Natural killer cell treated with Interleukin-12 subunit alpha and Interleukin-12 subunit beta and Interleukin-15 and Interleukin-18, amount 100 ng/mL, for 72 hours (primary cell): ENCODE results near the gene SLC38A10. TPM values are rescaled to one million over a fixed set of nuclear protein-coding genes. Genes with fewer than 3 reads are reported as not detected.

Experiments
- ATAC-seq, 2 donors: fragments of 150-1000 bp; cut with Tn5 transposase in 1 of 2; sonication (Bioruptor Pico), chemical (Tn5 transposase) in 1 of 2; 2 replicates each; pipeline ENCODE4 v1.10.0; 2021
- DNase-seq: peaks from one replicate; pipeline ENCODE4 v3.0.0; 2022; ENCODE audit warnings: low spot score
- H3K27ac Mint-ChIP-seq, 2 donors: 1 replicate in 1 of 2; 2 replicates in 1 of 2; pipeline ENCODE4 v1.8.0; 2022; ENCODE audit warnings: mixed read lengths in 2 of 2, mild to moderate bottlenecking in 1 of 2, moderate library complexity in 1 of 2
- H3K27me3 Mint-ChIP-seq, 2 donors: 1 replicate in 1 of 2; 2 replicates in 1 of 2; pipeline ENCODE4 v1.8.0; 2022; ENCODE audit warnings: mixed read lengths in 2 of 2
- H3K36me3 Mint-ChIP-seq: one replicate; pipeline ENCODE4 v1.8.0; 2022; ENCODE audit warnings: mixed read lengths
- H3K4me1 Mint-ChIP-seq, 2 donors: 1 replicate in 1 of 2; 2 replicates in 1 of 2; pipeline ENCODE4 v1.8.0; 2022; ENCODE audit warnings: low read depth in 2 of 2, mixed read lengths in 2 of 2, mild to moderate bottlenecking in 1 of 2
- H3K4me3 Mint-ChIP-seq: one replicate; pipeline ENCODE4 v1.8.0; 2022; ENCODE audit warnings: mixed read lengths
- H3K9me3 Mint-ChIP-seq: 2 replicates; pipeline ENCODE4 v1.8.0; 2022; ENCODE audit warnings: mixed read lengths
- total RNA-seq, 2 donors: library from RNA; stranded (reverse); gene quantifications; one replicate each; pipeline ENCODE4 v1.2.3, GENCODE V29; 2022

SLC38A10 gene
- total RNA-seq, 2 donors from 2014 or later = 92.4 to 136 TPM

DNA sequence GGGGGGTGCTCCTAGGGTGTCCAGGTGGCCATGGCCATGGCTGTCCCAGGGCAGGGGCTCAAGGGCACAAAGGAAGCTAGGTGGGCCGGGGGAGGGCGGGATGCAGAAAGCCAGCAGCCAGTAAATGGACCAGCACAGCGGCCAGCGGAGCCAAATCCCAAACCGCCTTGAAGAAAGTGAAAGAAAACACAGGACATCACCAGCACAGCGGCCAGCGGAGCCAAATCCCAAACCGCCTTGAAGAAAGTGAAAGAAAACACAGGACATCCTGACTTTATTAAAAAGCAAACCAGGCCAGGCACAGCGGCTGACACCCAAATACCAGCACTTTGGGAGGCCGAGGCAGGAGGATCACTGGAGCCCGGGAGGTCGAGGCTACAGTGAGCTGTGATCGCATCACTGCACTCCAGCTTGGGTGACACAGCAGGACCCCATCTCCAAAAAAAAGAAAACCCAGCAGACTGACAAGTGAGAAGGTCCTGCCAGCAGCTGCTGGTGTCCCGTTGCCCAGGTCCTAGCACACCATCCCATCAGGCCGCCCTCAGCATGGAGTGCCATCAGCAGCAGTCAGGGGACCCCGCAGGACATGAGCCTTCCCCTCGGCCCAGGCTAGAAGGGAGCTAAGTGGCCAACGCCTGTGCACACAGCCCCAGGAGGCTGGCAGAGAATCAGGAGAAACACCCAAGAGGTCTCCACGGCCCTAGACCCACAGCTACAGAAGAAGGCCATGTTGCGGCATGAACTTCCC, 17.0 kb downstream of the SLC38A10 start:
- DNase-seq (no peak), ATAC-seq (no peak)
- H3K27me3 Mint-ChIP-seq = no peaks in the 10 kb centered on the region
- H3K27ac Mint-ChIP-seq = no peak overlapping the region
- H3K9me3 Mint-ChIP-seq = no peaks in the 10 kb centered on the region
- no peaks in the 10 kb centered on the region for H3K36me3 Mint-ChIP-seq
- peaks cover 0 to 7% of the 10 kb centered on the region in 2 donors for H3K4me1 Mint-ChIP-seq
- H3K4me3 Mint-ChIP-seq = no peak overlapping the region

- ATAC-seq = no peak
- no peaks in the 10 kb centered on the region for H3K9me3 Mint-ChIP-seq
- H3K4me3 Mint-ChIP-seq = no peak overlapping the region
- H3K36me3 Mint-ChIP-seq = no peaks in the 10 kb centered on the region
- DNase-seq = no peak
- peaks cover 0 to 7% of the 10 kb centered on the region in 2 donors for H3K4me1 Mint-ChIP-seq
- no peak overlapping the region for H3K27ac Mint-ChIP-seq
- no peaks in the 10 kb centered on the region for H3K27me3 Mint-ChIP-seq
Measured at GRCh38 chr17:81277421-81277820, 17.7 kb downstream of the SLC38A10 start.

DNA sequence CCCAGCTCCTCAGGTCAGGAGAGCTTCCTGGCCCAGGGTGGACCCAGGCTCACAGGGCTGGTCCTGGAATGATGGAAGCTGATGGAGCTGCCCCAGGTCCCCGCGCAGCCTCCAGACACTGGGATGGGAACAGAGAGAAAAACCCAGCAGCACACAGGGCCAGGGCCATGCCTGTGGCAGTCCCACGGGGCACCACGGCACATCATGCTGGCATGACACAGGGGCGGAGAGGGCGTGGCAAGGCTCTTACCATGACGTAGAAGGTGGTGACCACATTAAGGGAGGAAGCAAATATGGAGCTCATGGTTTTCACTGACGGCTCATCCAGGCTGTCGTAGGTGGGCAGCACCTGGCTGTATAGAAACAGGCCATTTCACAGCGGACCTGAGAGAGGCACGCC, 18.3 kb downstream of the SLC38A10 start:
- DNase-seq = no peak
- no peak overlapping the region for H3K27ac Mint-ChIP-seq
- peaks cover 0 to 7% of the 10 kb centered on the region in 2 donors for H3K4me1 Mint-ChIP-seq
- no peaks in the 10 kb centered on the region for H3K9me3 Mint-ChIP-seq
- no peak overlapping the region for H3K4me3 Mint-ChIP-seq
- ATAC-seq = no peak
- no peaks in the 10 kb centered on the region for H3K36me3 Mint-ChIP-seq
- no peaks in the 10 kb centered on the region for H3K27me3 Mint-ChIP-seq

GRCh38 chr17:81274471-81274855, 20.6 kb downstream of the SLC38A10 start:
- Mint-ChIP-seq H3K4me1 (peaks cover 0 to 3% of the 10 kb centered on the region in 2 donors), H3K36me3 (no peaks in the 10 kb centered on the region), H3K27ac (no peak overlapping the region), H3K27me3 (no peaks in the 10 kb centered on the region), H3K4me3 (no peak overlapping the region), H3K9me3 (no peaks in the 10 kb centered on the region)
- DNase-seq (no peak), ATAC-seq (no peak)

DNA sequence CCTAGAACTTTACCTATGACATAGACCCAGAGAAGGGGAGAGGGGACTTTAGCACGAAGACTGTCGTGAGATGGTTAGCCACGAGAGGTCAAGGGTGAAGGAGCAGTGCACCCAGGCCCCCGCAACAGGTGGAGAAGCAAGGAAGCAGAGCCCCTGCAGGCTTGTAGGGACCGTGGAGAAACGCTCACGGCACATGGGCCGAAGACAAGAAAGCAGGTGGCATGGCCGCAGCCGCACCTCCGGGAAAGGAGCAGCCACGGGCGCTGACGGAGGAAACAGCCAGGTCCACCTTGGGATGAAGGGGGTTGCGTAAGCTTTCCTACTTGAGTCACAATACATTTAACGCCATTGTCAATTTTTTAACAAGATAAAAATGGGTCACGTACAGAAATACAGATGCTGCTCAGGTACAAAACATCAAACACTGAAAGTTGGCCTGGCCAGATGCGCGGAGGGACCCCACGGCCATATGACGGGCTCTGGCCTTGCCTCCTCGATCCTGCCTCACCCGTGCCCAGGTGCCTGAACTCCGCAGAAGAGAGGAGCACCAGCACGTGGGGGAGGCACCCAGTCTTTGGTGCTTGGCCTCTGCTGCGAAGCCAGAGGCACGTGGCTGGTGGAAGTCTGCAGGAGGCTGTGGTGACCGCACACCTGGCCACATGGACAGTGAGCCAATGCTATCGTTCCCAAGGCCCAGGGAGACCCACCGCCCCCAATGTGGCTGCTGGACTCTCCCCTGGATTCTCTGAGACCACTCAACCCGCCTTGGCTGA, 21.2 kb downstream of the SLC38A10 start:
- no peak for DNase-seq
- Mint-ChIP-seq H3K4me1 (peaks cover 0 to 3% of the 10 kb centered on the region in 2 donors), H3K9me3 (no peaks in the 10 kb centered on the region), H3K4me3 (no peak overlapping the region), H3K36me3 (no peaks in the 10 kb centered on the region), H3K27ac (no peak overlapping the region), H3K27me3 (no peaks in the 10 kb centered on the region)
- ATAC-seq = no peak

DNA sequence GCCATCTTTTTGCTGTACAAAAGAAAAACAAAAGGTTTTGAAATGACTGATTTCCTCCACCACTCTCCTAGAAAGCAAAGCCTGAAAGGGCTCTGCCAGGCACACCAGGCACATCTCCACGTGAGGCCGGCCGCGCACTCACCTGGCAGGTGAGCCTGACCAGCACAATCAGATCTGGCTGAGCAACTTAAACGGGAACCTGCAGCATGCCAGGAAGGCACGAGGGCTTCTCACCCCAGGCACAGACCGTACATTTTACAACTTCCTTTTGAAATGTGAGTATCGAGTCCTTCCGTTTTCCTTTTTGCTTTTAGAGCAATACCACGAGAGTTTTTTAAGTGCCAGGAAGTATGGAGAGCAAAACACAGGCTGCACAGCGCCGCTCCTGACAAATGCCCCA, 22.5 kb downstream of the SLC38A10 start:
- no peaks in the 10 kb centered on the region for H3K27me3 Mint-ChIP-seq
- peaks cover 0 to 3% of the 10 kb centered on the region in 2 donors for H3K4me1 Mint-ChIP-seq
- H3K9me3 Mint-ChIP-seq = no peaks in the 10 kb centered on the region
- ATAC-seq = no peak
- H3K4me3 Mint-ChIP-seq = no peak overlapping the region
- H3K27ac Mint-ChIP-seq = no peak overlapping the region
- no peak for DNase-seq
- no peaks in the 10 kb centered on the region for H3K36me3 Mint-ChIP-seq

DNA sequence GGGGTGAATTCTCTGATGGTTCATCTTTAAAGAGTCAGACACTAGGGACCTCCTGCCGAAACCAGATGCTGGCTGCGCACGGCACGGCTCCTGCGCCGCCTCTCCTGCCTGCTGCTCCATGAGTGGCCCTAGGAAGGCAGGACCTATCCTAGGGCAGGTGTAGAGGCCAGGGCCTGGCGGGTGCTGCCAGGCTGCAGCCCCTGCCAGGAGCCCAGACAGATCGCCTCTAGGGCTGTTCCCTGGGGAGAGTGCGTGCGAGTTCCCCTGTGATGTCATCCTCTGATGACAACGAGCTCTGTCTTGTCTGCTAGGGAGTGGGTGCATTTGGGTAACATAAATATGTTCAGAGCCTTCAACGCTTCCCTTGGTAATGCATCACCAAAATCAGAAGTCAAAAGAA, 23.9 kb downstream of the SLC38A10 start:
- DNase-seq = no peak
- H3K4me3 Mint-ChIP-seq = no peak overlapping the region
- peak in 1 of 2 donors; percentile 44 for ATAC-seq
- no peaks in the 10 kb centered on the region for H3K4me1 Mint-ChIP-seq
- no peaks in the 10 kb centered on the region for H3K36me3 Mint-ChIP-seq
- H3K27me3 Mint-ChIP-seq = no peaks in the 10 kb centered on the region
- no peaks in the 10 kb centered on the region for H3K9me3 Mint-ChIP-seq
- no peak overlapping the region for H3K27ac Mint-ChIP-seq

- DNase-seq = no peak
- H3K9me3 Mint-ChIP-seq = no peaks in the 10 kb centered on the region
Measured at GRCh38 chr17:81270279-81270678, 24.8 kb downstream of the SLC38A10 start.

DNA sequence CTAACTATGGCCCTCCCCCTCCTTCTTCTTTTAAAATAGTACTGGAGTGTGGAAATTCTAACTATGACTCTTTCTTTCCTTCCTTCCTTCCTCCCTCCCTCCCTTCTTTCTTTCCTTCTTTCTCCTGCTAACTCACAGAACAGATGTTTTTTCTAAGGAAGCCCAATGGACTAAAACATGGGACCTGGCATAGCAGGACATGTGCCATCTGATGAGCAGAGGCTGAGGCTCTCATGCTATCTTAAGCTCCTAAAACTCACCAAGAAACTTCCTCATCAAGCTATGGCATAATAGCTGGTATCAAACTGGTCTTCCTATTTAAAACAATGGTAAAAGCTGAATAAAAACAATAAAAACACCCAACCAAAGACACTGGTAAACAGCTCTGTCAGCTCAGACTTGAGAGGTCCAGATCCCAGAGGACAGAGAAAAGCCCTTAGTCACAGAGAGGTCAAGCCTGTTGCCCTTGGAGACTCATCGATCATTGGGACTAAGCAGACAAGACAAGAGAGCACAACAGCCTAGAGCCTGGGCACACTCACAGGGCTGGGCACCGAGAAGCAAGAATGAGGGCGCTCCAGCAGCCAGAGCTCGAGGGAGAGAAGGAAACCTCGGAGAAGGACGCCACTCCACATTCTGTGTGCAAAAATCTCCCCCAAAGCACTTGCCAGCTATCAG, 27.6 kb downstream of the SLC38A10 start:
- no peaks in the 10 kb centered on the region for H3K9me3 Mint-ChIP-seq
- no peak overlapping the region for H3K4me3 Mint-ChIP-seq
- DNase-seq (no peak), ATAC-seq (no peak)
- H3K27ac Mint-ChIP-seq = no peak overlapping the region
- peaks cover 6% of the 10 kb centered on the region for H3K36me3 Mint-ChIP-seq
- H3K4me1 Mint-ChIP-seq = peaks cover 0 to 6% of the 10 kb centered on the region in 2 donors
- H3K27me3 Mint-ChIP-seq = no peaks in the 10 kb centered on the region

More at GRCh38 chr17:81270279-81270678, 24.8 kb downstream of the SLC38A10 start:
- H3K4me1 Mint-ChIP-seq = peaks cover 0 to 6% of the 10 kb centered on the region in 2 donors
- peaks cover 6% of the 10 kb centered on the region for H3K36me3 Mint-ChIP-seq
- no peaks in the 10 kb centered on the region for H3K27me3 Mint-ChIP-seq
- H3K4me3 Mint-ChIP-seq = no peak overlapping the region
- no peak overlapping the region for H3K27ac Mint-ChIP-seq
- ATAC-seq = no peak

GRCh38 chr17:81265576-81265975, 29.5 kb downstream of the SLC38A10 start:
- Mint-ChIP-seq H3K4me3 (no peak overlapping the region), H3K27ac (no peak overlapping the region), H3K27me3 (no peaks in the 10 kb centered on the region), H3K4me1 (peaks cover 0 to 6% of the 10 kb centered on the region in 2 donors), H3K36me3 (peaks cover 6% of the 10 kb centered on the region), H3K9me3 (no peaks in the 10 kb centered on the region)
- ATAC-seq (no peak), DNase-seq (no peak)

GRCh38 chr17:81264640-81265039, 30.5 kb downstream of the SLC38A10 start:
- H3K27me3 Mint-ChIP-seq = no peaks in the 10 kb centered on the region
- H3K27ac Mint-ChIP-seq = no peak overlapping the region
- ATAC-seq (no peak), DNase-seq (no peak)
- no peak overlapping the region for H3K4me3 Mint-ChIP-seq
- H3K9me3 Mint-ChIP-seq = no peaks in the 10 kb centered on the region
- peaks cover 6% of the 10 kb centered on the region for H3K36me3 Mint-ChIP-seq
- peaks cover 0 to 6% of the 10 kb centered on the region in 2 donors for H3K4me1 Mint-ChIP-seq

DNA sequence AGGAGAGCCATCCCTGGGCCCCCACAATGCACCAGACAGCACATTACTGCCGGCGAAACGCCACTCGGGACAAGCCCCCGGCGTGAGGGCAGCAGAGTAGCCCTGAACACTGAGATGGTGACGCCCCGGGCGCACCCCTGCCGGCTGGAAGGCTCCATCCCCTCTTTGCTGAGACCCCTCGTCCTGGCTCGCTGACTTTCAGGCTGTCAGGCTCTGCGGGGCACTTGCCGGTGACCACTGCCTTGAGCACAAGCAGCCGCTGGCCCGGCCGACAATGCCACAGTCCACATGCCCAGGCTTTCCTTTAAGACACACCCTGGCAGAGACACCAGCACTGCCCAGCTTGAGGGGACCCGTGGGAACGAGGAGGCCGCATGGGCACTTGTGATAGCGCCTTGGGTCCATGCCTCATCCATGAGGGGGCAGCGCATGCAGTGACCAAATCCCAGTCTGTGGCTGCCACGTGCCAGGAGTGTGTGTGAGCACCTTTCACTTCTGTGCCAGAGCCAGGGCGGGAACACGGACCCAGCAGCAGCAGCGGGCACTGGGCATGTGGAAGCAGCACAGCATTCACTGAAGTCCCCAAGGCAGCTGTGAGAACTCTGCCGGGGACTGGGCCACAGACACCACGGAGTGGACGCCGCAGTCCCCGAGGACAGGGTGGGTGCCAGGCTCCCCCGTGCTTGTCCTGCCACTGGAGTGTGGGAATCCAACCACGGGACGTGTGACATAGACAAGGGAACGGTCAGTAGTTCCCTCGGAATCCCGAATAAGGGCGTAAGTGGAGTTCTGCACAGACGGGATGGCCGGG, 31.5 kb downstream of the SLC38A10 start:
- Mint-ChIP-seq H3K36me3 (peaks cover 6% of the 10 kb centered on the region), H3K27me3 (no peaks in the 10 kb centered on the region), H3K4me3 (no peak overlapping the region), H3K9me3 (no peaks in the 10 kb centered on the region), H3K27ac (no peak overlapping the region), H3K4me1 (peaks cover 0 to 6% of the 10 kb centered on the region in 2 donors)
- ATAC-seq (no peak), DNase-seq (no peak)

DNA sequence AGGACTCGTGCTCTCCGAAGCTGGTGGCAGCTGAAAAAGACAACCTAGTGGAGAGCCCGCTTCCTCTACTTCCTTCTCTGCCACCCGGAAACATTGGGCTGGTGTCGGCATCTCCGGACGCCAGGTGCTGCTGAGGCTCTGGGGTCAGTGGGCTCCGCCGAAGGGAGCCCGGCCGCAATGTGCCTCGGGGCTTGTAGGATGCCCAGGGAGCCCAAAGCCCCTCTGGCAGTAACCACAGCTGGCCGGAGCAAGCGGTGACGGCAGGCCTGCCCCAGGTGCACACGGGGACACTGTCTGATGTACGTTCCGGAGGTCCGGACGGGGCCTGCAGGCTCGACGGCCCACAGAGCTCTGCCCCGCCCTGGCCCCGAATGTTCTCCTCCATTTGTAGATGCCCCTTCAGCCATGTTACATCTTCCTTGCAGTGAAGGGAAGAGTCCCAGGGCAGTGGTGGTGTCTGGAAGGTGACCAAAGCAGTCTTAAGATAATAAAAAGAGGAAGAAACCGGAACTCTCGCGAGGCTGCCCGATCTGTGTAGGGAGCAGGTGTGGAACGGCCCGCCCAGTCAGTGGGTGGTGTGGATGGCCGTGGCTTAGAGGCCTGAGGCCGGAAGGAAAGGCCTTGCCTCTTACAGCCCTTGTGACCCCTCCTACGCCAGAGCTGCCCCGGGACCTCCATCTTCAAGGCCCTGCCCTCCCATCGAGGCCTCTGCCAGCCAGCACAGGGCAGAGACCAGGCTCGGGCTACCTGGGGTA, 33.3 kb downstream of the SLC38A10 start:
- no peaks in the 10 kb centered on the region for H3K27me3 Mint-ChIP-seq
- no peak overlapping the region for H3K27ac Mint-ChIP-seq
- H3K9me3 Mint-ChIP-seq = no peaks in the 10 kb centered on the region
- peaks cover 0 to 6% of the 10 kb centered on the region in 2 donors for H3K4me1 Mint-ChIP-seq
- DNase-seq (no peak), ATAC-seq (no peak)
- no peak overlapping the region for H3K4me3 Mint-ChIP-seq
- peaks cover 6% of the 10 kb centered on the region for H3K36me3 Mint-ChIP-seq
